ENCODE measurements around the gene RYK. TPM values are rescaled to one million over a fixed set of nuclear protein-coding genes. Genes with fewer than 3 reads are reported as not detected.

RYK gene
- total RNA-seq, 1 experiment from 2014 or later = 77.8 TPM

DNA sequence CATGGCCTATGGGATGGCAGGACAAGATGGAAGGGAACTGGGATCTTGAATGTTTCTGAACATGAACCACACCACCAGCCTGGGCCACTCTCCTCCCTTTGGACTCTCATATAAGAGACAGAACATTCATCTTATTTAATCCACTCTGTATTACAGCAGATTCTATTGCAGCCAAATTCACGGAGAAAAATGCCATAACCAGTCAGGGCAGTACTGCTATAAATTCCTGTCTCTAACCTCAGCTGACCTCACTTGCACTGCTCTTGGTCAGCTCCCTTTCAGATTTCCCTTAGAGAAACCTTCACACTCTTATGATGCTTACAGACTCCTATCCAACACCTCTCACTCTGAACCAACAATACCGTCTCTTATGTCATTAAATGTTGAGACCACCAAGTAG, 101.4 kb downstream of the RYK start:
- DNase-seq (ENCODE audit: low spot score) = no peak

DNA sequence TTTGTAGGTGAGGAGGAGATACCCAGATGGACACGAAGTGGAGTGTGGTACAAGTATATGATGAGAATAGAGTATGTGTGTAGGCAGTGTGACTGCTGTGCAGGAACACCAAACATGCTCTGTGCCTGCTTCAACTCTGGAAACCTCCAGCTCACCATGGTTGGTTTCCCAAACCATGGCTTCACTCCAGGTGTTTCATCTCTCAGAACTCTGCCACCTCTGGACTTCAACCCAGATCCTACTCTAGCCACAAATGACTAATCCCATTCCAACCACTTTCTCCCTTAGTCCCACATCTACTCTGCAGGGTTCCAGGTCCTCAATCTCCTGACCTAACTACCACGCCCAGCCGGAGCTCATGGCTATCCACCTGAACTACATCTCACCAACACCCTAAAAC, 102.1 kb downstream of the RYK start:
- DNase-seq (ENCODE audit: low spot score) = no peak

DNA sequence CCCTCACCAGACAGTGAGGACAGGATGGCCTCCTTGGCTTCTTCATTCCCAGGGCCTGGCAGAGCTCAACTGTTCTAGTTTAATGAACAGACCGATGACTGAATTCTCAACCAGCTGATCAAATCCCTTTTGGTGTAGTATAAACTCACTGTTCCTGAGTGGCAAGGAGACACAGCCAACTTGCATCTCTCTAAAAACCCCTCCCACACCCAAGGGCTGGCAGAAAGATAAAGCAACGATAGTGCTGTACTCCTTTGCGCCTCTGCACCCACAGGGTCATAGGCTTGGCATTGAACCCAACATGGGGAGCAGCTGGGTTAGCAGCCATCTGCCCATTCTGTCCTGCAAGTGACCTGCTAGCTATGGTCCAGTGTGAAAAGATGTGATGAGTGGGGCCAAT, 103.2 kb downstream of the RYK start:
- DNase-seq (ENCODE audit: low spot score) = no peak

DNA sequence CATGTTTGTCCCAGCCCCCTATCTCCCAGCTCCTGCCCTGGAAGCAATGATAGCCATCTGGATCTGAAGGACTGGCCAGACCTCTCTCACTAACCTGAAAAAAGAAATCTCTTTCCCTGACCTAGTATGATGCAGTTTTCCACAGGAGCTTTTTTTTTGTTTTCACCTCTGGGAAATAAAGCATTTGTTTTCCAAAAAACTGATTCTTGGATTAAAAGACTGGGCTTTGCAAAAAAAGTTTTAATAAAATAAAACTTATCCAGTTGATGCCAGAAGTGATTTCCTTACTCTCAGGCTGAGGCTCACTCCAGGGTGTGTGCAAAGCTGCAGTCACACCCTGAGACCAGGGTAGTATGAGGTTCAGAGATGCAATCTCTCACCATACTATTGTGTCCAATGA, 104.0 kb downstream of the RYK start:
- DNase-seq (ENCODE audit: low spot score) = no peak

DNA sequence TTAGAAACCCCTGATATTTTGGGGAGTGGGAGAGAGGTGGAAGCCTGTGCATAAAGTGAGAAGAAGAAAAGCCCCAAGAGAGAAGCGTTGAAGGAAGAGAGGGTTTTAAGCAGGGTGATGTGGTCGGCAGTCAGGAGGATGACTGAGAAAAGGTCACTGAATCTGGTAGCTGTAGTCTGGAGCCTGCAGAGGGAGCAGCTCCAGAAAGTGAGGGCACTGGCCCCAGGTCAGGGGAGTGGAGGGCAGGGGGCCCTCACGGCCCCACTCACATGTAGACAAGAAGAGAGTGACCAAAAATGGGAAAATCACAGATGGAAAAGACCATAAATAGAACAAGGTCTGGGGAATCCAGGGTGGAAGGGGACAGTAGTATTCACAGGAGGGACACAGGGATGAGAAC, 105.5 kb downstream of the RYK start:
- DNase-seq (ENCODE audit: low spot score) = no peak

DNA sequence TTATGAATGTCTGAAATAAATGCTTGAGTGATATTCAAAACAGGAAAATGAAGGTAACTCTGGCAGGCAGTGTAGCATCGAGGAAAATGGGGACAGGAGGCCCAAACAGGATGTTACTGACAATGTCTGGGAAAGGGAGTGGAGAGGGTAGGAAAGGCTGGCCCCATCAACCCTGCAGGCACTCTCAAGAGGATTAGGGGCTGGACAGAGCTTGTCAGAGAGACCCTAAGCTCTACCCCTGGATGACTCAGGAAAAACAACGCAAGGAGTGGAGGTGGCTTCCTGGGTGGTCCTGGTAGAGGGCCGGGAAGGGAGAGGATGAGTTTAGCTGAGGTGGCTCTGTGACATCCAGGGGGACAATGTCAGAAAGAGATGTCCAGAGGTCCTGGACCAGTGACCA, 106.0 kb downstream of the RYK start:
- DNase-seq (ENCODE audit: low spot score) = no peak

DNA sequence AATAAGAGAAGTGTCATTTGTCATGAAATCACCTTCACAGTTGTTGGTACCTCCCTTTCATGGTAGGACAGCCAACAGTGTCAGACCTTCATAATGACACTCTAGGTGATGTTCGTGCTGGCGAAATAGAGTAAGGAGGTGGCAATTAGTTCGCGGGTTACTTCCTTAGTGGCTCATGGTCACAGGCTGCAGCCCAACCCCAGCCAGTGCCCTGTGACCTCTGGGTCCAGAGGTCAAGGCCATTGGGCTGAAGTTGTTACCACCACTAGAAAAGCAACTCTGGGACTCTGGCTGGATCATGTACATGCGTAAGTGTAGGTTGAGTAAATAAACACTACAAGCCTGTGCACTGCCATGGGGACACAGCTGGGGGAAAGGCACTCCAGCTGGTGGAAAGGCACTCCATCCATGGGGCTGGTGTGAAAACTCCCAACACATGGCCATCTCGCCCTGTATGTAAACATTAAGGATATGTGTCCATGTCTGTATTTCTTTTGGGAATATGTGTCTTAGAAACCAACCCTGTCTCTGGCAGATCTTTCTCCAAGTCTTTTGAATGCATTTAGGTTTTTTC, 106.7 kb downstream of the RYK start:
- DNase-seq (ENCODE audit: low spot score) = no peak

DNA sequence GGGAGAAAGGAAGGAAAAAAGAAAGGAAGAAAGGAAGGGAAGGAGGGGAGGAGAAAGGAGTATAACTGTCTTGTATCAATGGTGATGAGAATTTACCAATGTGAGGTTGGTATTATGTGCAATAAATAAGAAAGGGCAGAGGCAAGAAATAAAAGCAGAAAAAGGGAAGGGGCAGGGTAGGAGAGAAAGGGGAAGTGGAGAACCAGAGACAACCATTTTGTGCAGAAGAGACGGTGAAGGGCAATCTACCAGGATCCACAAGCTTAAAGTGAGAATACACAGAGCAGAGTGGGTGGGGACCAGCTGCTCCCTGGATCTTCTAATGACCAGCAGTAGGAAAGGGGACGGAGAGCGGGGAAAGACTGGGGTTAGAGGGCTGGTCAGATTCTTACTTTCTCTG, 114.1 kb downstream of the RYK start:
- DNase-seq (ENCODE audit: low spot score) = no peak

DNA sequence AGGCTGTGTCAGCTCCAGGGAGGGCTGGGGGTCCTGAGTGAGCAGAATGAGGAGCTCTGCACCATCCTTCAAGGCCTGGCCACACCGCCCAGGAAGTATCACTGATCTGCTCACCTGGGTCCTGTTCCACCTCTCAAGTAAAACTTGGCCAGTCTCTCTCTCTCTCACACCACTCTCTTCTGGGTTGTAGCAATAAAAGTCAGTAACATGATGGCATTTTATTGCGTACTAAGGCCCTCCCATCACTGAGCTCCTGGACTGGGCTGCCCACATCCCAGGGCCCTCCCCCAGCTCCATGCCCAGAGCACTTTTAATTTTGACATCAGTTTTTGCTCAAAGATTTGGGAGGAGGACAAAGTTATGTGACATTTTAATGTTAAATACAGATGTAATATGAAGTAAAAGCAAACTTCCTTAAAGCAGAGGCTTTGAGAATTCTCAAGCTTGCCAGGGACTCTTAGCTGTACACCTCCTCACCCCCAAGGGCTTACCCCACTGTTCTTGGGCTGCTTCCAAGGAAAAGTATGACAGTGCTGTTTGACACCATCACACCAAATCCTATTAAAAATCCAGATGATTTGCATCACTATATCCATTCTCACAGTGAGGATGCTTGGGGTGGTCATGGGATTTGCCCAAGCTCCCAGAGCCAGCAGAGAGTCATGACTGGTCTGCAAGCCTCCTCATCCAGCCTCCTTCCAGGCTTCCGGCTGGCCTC, 115.8 kb downstream of the RYK start:
- DNase-seq (ENCODE audit: low spot score) = no peak

DNA sequence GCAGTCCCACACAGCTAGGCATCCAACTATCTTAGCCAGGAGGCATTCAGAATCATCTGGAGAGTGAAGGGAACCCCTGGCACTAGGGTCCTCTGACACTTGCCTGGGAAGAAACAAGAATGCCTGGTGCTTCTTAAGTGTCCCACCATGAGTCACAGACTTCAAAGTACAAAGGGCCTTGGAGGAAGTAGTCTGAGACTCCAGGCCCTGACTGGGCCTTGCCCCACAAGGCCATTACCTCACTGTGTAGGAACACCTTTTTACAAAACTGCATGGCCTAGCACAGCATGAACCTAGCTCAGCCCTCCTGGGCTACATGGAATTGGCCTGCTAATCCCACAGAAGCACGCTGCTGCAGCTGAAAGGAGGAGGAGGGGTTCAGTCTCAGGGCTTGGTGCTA, 116.4 kb downstream of the RYK start:
- no peak for DNase-seq (ENCODE audit: low spot score)

DNA sequence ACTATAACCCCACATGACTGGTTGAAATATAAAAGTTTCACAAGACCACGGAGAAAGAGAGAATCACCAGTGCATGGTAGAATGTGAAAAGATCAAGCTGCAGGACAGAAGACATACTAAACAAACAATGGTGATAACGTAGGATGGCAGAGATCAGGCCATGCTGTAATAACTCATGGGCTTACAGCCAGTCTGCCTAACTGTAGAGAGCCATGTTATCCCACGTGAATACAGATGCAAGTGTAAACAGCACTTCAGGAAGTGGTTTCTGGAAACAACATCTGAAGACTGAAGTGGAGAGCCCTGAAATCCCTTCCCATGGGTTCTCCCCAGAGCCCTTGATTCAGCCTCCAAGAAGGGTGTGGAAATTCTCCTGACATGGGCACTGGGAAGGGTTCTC, 117.7 kb downstream of the RYK start:
- DNase-seq (ENCODE audit: low spot score) = peak; percentile 45

DNA sequence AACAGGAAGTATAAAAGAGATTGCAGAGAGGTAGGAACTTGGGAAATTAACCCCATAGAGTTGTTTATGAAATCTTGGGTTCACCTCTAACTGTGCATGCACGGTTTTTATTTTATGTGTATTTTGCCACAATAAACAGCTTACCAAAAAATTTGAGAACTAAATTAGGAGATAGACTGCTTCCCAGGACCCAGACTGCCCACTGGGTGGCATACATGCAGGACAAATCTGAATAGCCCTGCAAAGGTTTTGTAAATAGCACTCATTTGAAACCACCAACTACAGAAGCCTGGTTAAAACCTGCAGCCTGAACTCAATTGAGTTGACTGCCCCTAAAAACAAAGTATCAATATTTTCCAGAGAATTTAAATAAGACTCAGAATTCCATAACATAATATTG, 124.5 kb downstream of the RYK start:
- DNase-seq (ENCODE audit: low spot score) = no peak

DNA sequence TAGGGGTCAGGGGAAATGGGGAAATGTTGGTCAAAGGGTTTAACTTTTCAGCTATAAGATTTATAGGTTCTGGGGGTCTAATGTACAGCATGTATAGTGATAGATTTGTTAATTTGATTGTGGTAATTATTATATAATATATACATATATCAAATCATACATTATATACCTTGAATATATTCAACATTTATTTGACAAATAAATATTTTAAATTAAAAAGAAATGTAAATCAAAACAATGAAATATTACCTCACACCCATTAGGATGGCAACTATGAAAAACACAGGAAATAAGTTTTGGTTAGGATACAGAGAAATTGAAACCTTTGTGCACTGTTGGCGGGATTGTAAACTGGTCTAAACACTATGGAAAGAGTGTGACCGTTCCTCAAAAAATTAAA, 135.9 kb downstream of the RYK start:
- no peak for DNase-seq (ENCODE audit: low spot score)

DNA sequence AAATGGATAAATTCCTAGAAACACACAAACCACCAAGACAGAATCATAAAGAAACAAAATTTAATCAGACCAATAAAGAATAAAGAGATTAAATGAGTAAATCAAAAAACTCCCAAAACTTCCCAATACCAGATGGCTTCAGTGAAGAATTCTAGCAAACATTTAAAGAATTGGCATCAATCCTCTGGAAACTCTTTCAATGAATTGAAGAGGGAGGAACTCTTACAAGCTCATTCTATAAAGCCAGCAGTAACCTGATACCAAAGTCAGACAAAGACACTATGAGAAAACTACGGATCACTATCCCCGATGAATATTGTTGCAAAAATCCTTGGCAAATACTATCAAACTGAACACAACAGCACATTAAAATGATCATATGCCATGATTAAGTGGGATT, 139.0 kb downstream of the RYK start:
- DNase-seq (ENCODE audit: low spot score) = no peak

DNA sequence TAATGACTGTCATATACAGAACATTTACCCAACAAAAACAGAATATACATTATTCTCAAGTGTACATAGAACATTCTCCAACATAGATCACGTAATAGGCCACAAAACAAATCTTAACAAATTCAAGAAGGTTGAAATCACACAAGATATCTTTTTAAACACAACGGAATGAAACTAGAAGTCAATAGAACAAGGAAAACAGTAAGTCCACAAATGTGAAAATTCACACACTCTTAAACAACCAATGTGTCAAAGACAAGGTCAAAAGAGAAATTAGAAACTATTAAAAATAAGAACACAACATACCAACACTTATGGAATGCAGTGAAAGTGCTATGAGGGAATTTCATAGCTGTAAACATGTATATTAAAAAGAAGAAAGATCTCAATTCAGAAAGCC, 139.7 kb downstream of the RYK start:
- DNase-seq (ENCODE audit: low spot score) = no peak

Other genes with a start within 250 kb of the RYK start
- 0.02 and 0.06 TPM in 2 replicates for gene SLCO2A1, start 220.9 kb downstream of the RYK start, total RNA-seq (2014; rRNA removed; shearing (Covaris generic))
- 21.5 and 23.0 TPM in 2 replicates for gene AMOTL2, start 123.6 kb upstream of the RYK start, total RNA-seq (2014; rRNA removed; shearing (Covaris generic))
- gene ANAPC13, start 235.1 kb upstream of the RYK start, total RNA-seq (2014; rRNA removed; shearing (Covaris generic)) = 158 and 197 TPM in 2 replicates
- 21.3 and 23.2 TPM in 2 replicates for gene CEP63, start 235.2 kb upstream of the RYK start, total RNA-seq (2014; rRNA removed; shearing (Covaris generic))

All from H4 (cell line).